Prostate gland (tissue), 2 donors: ENCODE measurements around the gene MAD1L1.

Source experiments
- CTCF ChIP-seq, 4 experiments: fragments of 200-600 bp in 2 of 4; fragments of 450-650 bp in 2 of 4; sonication (generic) in 2 of 4; IDR thresholded peaks; 1 replicate in 3 of 4; 2 replicates in 1 of 4; pipeline ENCODE4 v1.5.1; 2016 to 2019; ENCODE audit warnings: antibody characterized with exemption in 4 of 4, mild to moderate bottlenecking in 2 of 4, moderate library complexity in 2 of 4
- POLR2A ChIP-seq: fragments of 450-650 bp; IDR thresholded peaks from one replicate; pipeline ENCODE4 v1.6.1; 2016; ENCODE audit warnings: antibody characterized with exemption, mild to moderate bottlenecking
- POLR2AphosphoS5 ChIP-seq: sonication (generic); formaldehyde crosslinking; IDR thresholded peaks from one replicate; pipeline ENCODE4 v1.6.1; 2017; ENCODE audit warnings: antibody characterized with exemption

DNA sequence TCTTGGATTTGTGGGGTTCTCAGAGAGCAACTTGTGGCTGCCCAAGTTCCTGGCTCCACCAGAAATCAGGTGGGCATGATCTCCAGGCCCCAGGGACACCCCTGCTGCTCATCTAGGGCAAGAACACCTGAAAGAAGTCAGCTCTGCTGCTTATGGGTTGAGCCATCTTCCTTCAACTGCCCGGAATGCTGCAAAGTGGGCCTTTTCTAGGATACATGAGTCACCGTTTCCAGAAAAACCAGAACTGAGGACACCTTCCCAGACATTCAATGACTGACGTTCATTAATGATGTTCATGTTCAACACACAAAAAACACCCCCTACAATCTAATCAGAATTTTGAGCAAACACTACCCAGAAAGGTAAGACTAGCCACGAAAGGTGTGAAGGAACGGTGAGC, 98.0 kb downstream of the MAD1L1 start:
- TF ChIP-seq CTCF (IDR thresholded peaks at IDR 0.05) (no peak), POLR2A (no peak), POLR2AphosphoS5 (no peak)
